WTC11 (cell line): ENCODE results near the gene DDX4.

Source experiments
- KAT7 ChIP-seq: sonication (generic); formaldehyde crosslinking; IDR thresholded peaks from 2 replicates; pipeline ENCODE4 v1.8.1; 2023; ENCODE audit warnings: missing genetic modification reagents, mild to moderate bottlenecking, borderline replicate concordance
- TEAD4 ChIP-seq: sonication (generic); formaldehyde crosslinking; IDR thresholded peaks from 2 replicates; pipeline ENCODE4 v1.8.0; 2022; ENCODE audit warnings: mild to moderate bottlenecking, missing genetic modification reagents
- TF ChIP-seq, protein P1 (sequence below): fragments of 200-600 bp; IDR thresholded peaks from 2 replicates; pipeline ENCODE4 v1.8.0; 2022; ENCODE audit warnings: antibody characterized with exemption

GRCh38 chr5:55714339-55714738 lies 23.5 kb upstream of the DDX4 start:
- TF ChIP-seq, protein P1, sequence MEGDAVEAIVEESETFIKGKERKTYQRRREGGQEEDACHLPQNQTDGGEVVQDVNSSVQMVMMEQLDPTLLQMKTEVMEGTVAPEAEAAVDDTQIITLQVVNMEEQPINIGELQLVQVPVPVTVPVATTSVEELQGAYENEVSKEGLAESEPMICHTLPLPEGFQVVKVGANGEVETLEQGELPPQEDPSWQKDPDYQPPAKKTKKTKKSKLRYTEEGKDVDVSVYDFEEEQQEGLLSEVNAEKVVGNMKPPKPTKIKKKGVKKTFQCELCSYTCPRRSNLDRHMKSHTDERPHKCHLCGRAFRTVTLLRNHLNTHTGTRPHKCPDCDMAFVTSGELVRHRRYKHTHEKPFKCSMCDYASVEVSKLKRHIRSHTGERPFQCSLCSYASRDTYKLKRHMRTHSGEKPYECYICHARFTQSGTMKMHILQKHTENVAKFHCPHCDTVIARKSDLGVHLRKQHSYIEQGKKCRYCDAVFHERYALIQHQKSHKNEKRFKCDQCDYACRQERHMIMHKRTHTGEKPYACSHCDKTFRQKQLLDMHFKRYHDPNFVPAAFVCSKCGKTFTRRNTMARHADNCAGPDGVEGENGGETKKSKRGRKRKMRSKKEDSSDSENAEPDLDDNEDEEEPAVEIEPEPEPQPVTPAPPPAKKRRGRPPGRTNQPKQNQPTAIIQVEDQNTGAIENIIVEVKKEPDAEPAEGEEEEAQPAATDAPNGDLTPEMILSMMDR: no peak
- TF ChIP-seq KAT7 (CRISPR knock-in tag): no peak
- no peak for TF ChIP-seq TEAD4 (CRISPR knock-in tag)
